ENCODE data around the gene CYP24A1. TPM values are rescaled to one million over a fixed set of nuclear protein-coding genes. Genes with fewer than 3 reads are reported as not detected.

The CYP24A1 gene
- total and polyA plus RNA-seq, 2 of the 13 experiments (the other 11 are each of a cell fraction or from before 2014, with no cell fraction given): 9.4 to 32.7 TPM

GRCh38 chr20:54208548-54209176, 34.9 kb upstream of the CYP24A1 start (continued):
- peak; percentile 19 for TF ChIP-seq ZNF18 (CRISPR knock-in tag; IDR thresholded peaks at IDR 0.05; ENCODE audit: insufficient replicate concordance)
- TF ChIP-seq TBP (CRISPR knock-in tag; IDR thresholded peaks at IDR 0.05): no peak
- TF ChIP-seq ZNF124 (CRISPR knock-in tag; IDR thresholded peaks at IDR 0.05): peak; percentile 61; the same call in 1 of the 2 replicates
- TF ChIP-seq HOXD1 (CRISPR knock-in tag; IDR thresholded peaks at IDR 0.05): no peak
- TF ChIP-seq ZFP36 (IDR thresholded peaks at IDR 0.05; ENCODE audit: borderline replicate concordance, low read depth, low read length, partially characterized antibody): no peak
- TF ChIP-seq, protein P1, sequence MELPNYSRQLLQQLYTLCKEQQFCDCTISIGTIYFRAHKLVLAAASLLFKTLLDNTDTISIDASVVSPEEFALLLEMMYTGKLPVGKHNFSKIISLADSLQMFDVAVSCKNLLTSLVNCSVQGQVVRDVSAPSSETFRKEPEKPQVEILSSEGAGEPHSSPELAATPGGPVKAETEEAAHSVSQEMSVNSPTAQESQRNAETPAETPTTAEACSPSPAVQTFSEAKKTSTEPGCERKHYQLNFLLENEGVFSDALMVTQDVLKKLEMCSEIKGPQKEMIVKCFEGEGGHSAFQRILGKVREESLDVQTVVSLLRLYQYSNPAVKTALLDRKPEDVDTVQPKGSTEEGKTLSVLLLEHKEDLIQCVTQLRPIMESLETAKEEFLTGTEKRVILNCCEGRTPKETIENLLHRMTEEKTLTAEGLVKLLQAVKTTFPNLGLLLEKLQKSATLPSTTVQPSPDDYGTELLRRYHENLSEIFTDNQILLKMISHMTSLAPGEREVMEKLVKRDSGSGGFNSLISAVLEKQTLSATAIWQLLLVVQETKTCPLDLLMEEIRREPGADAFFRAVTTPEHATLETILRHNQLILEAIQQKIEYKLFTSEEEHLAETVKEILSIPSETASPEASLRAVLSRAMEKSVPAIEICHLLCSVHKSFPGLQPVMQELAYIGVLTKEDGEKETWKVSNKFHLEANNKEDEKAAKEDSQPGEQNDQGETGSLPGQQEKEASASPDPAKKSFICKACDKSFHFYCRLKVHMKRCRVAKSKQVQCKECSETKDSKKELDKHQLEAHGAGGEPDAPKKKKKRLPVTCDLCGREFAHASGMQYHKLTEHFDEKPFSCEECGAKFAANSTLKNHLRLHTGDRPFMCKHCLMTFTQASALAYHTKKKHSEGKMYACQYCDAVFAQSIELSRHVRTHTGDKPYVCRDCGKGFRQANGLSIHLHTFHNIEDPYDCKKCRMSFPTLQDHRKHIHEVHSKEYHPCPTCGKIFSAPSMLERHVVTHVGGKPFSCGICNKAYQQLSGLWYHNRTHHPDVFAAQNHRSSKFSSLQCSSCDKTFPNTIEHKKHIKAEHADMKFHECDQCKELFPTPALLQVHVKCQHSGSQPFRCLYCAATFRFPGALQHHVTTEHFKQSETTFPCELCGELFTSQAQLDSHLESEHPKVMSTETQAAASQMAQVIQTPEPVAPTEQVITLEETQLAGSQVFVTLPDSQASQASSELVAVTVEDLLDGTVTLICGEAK (IDR thresholded peaks at IDR 0.05): no peak
- TF ChIP-seq, protein P1 (CRISPR knock-in tag; IDR thresholded peaks at IDR 0.05): peak; percentile 8; the same call in 1 of the 2 replicates
- no peak for TF ChIP-seq KDM5B (CRISPR knock-in tag; IDR thresholded peaks at IDR 0.05; ENCODE audit: borderline replicate concordance)
- TF ChIP-seq ZNF142 (CRISPR knock-in tag; IDR thresholded peaks at IDR 0.05): no peak
- no peak for TF ChIP-seq NR2F2 (IDR thresholded peaks at IDR 0.05; ENCODE audit: borderline replicate concordance, low read depth)
- no peak for TF ChIP-seq HDAC6 (IDR thresholded peaks at IDR 0.05; ENCODE audit: low read depth, low read length)
- peak; percentile 62; the same call in 1 of the 2 replicates for TF ChIP-seq ZNF232 (CRISPR knock-in tag; IDR thresholded peaks at IDR 0.05; ENCODE audit: borderline replicate concordance)
- no peak for TF ChIP-seq ZFX (CRISPR knock-in tag; IDR thresholded peaks at IDR 0.05; ENCODE audit: low read depth)
